K562 (cell line): ENCODE measurements around the gene ABHD8. TPM values are rescaled to one million over a fixed set of nuclear protein-coding genes. Genes with fewer than 3 reads are reported as not detected.
A peak's percentile ranks its signal among the peaks of the same experiment; 100 is the strongest.

Source experiments
- ATF6 ChIP-seq: sonication (generic); formaldehyde crosslinking; IDR thresholded peaks from 2 replicates; pipeline ENCODE4 v1.4.0; 2020; ENCODE audit warnings: mild to moderate bottlenecking, missing genetic modification reagents
- BCL6 ChIP-seq: fragments of 250-450 bp; sonication (Bioruptor Pico); IDR thresholded peaks from 2 replicates; pipeline ENCODE4 v1.4.0; 2020
- CREB1 ChIP-seq, 2 experiments: sonication (generic) in 1 of 2; formaldehyde crosslinking in 1 of 2; IDR thresholded peaks; 2 replicates each; pipeline versions ENCODE4 v1.6.1 to v1.8.0; 2012 to 2022; ENCODE audit warnings: inconsistent platforms in 1 of 2, mild to moderate bottlenecking in 1 of 2, missing genetic modification reagents in 1 of 2, moderate library complexity in 1 of 2
- GABPB1 ChIP-seq: sonication (generic); formaldehyde crosslinking; IDR thresholded peaks from 2 replicates; pipeline ENCODE4 v1.8.0; 2022; ENCODE audit warnings: mild to moderate bottlenecking, missing genetic modification reagents
- HMGN3 ChIP-seq: IDR thresholded peaks from 2 replicates; pipeline ENCODE4 v1.6.1; 2011; ENCODE audit warnings: borderline replicate concordance, low read depth, mild to moderate bottlenecking, mixed read lengths, low read length; ENCODE audit not compliant: insufficient read length; ENCODE audit errors: extremely low read depth
- HNRNPH1 ChIP-seq: fragments of 200-400 bp; formaldehyde crosslinking; optimal IDR thresholded peaks from 2 replicates; pipeline ENCODE3; 2017; ENCODE audit warnings: low read depth, mild to moderate bottlenecking, low read length, moderate library complexity
- KLF13 ChIP-seq: fragments of 450-650 bp; IDR thresholded peaks from 2 replicates; pipeline ENCODE4 v1.6.1; 2016; ENCODE audit warnings: missing genetic modification characterization, low read depth, mild to moderate bottlenecking, missing compliant biosample characterization, moderate library complexity, borderline replicate concordance
- MTF1 ChIP-seq: fragments of 250-450 bp; sonication (Bioruptor Pico); IDR thresholded peaks from 2 replicates; pipeline ENCODE4 v1.9.0; 2021; ENCODE audit warnings: moderate library complexity, mild to moderate bottlenecking, inconsistent platforms, borderline replicate concordance
- MXD1 ChIP-seq: fragments of 250-450 bp; sonication (Bioruptor Pico); IDR thresholded peaks from 2 replicates; pipeline ENCODE4 v1.8.0; 2021; ENCODE audit warnings: borderline replicate concordance, mild to moderate bottlenecking, moderate library complexity; ENCODE audit not compliant: poor library complexity, severe bottlenecking
- NFATC3 ChIP-seq: fragments of 450-650 bp; IDR thresholded peaks from 2 replicates; pipeline ENCODE4 v1.6.1; 2017; ENCODE audit warnings: mild to moderate bottlenecking
- RBFOX2 ChIP-seq: fragments of 200-400 bp; formaldehyde crosslinking; IDR thresholded peaks from 2 replicates; pipeline ENCODE4 v1.6.1; 2017; ENCODE audit warnings: low read depth, mild to moderate bottlenecking, low read length, moderate library complexity
- RBM14 ChIP-seq: fragments of 200-400 bp; formaldehyde crosslinking; IDR thresholded peaks from 2 replicates; pipeline ENCODE4 v1.6.1; 2018; ENCODE audit warnings: low read depth, mild to moderate bottlenecking, low read length, moderate library complexity, borderline replicate concordance; ENCODE audit not compliant: insufficient read depth
- RHOXF2B ChIP-seq: fragments of 250-450 bp; sonication (Bioruptor Pico); conservative IDR thresholded peaks from 2 replicates; pipeline ENCODE4 v1.5.1; 2021
- STAT5A ChIP-seq: IDR thresholded peaks from 2 replicates; pipeline ENCODE4 v1.6.1; 2012; ENCODE audit warnings: low read length, inconsistent platforms, borderline replicate concordance
- TAL1 ChIP-seq: fragments of 450-650 bp; IDR thresholded peaks from 2 replicates; pipeline ENCODE4 v1.6.1; 2016; ENCODE audit warnings: mild to moderate bottlenecking
- TBP ChIP-seq: optimal IDR thresholded peaks from 2 replicates; pipeline ENCODE3; 2011; ENCODE audit warnings: low read depth, low read length, improper control_type of control experiment
- TSC22D4 ChIP-seq: fragments of 450-650 bp; IDR thresholded peaks from 2 replicates; pipeline ENCODE4 v1.6.1; 2016; ENCODE audit warnings: missing genetic modification characterization, missing biosample characterization, control low read depth
- XRCC4 ChIP-seq: IDR thresholded peaks from one replicate; pipeline ENCODE4 v1.6.1; 2011; ENCODE audit not compliant: insufficient read depth, insufficient read length; ENCODE audit errors: extremely low read depth
- YBX1 ChIP-seq: fragments of 450-650 bp; IDR thresholded peaks from 2 replicates; pipeline ENCODE4 v1.7.1; 2016; ENCODE audit warnings: mild to moderate bottlenecking
- ZNF232 ChIP-seq: sonication (generic); formaldehyde crosslinking; IDR thresholded peaks from 2 replicates; pipeline ENCODE4 v1.8.0; 2022; ENCODE audit warnings: mild to moderate bottlenecking, missing genetic modification reagents
- ZNF408 ChIP-seq: fragments of 250-450 bp; sonication (Bioruptor Pico); IDR thresholded peaks from 2 replicates; pipeline ENCODE4 v1.4.0; 2020; ENCODE audit warnings: low read depth, mild to moderate bottlenecking, moderate library complexity
- ZNF507 ChIP-seq: conservative IDR thresholded peaks from 2 replicates; pipeline ENCODE4 v1.6.1; 2017; ENCODE audit warnings: missing genetic modification characterization, missing compliant biosample characterization
- ZZZ3 ChIP-seq: fragments of 450-650 bp; IDR thresholded peaks from 2 replicates; pipeline ENCODE4 v1.6.1; 2016; ENCODE audit warnings: antibody characterized with exemption, mild to moderate bottlenecking, moderate library complexity
- polyA plus RNA-seq, 8 experiments: library from polyadenylated mRNA; depleted of rRNA in 4 of 8; stranded (reverse) in 5 of 8; unstranded in 3 of 8; fragments of >200 nt; fragmentation: Nextera tagmentation in 2 of 8; fragmentation: Illumina TruSeq in 1 of 8; extraction: Ambion mirVana in 2 of 8; extraction: Trizol in 1 of 8; gene quantifications; 2 replicates each; pipeline versions ENCODE4 v1.2.1 to v1.2.3, GENCODE V29; 2011 to 2014; ENCODE audit warnings: inconsistent platforms in 1 of 8, missing spikeins in 1 of 8
- total RNA-seq, 7 experiments: library from RNA; depleted of rRNA in 6 of 7; stranded (reverse); fragments of >200 nt in 6 of 7; fragmentation: Illumina TruSeq in 2 of 7; extraction: Trizol in 2 of 7; gene quantifications; 2 replicates each; pipeline versions ENCODE4 v1.2.1 to v1.2.3, GENCODE V29; 2011 to 2021; ENCODE audit warnings: low replicate concordance in 1 of 7
- TF ChIP-seq, protein P1 (sequence below): fragments of 250-450 bp; sonication (Bioruptor Pico); IDR thresholded peaks from 2 replicates; pipeline ENCODE4 v1.8.0; 2021; ENCODE audit warnings: moderate library complexity, mild to moderate bottlenecking, inconsistent platforms

The ABHD8 gene
- total and polyA plus RNA-seq, 9 of the 15 experiments (the other 6 are each of a cell fraction or from before 2014, with no cell fraction given): 0.04 to 6.6 (median 2.0) TPM; not detected in 1

- no peak for TF ChIP-seq ZNF507
- no peak for TF ChIP-seq MXD1
- TF ChIP-seq MTF1 (CRISPR knock-in tag): no peak
- TF ChIP-seq ATF6 (CRISPR knock-in tag): no peak
- no peak for TF ChIP-seq XRCC4
- TF ChIP-seq ZZZ3: no peak
- TF ChIP-seq HNRNPH1: no peak
- no peak for TF ChIP-seq YBX1
- no peak for TF ChIP-seq TBP
- peak; percentile 89 for TF ChIP-seq CREB1 (IDR thresholded peaks at IDR 0.05)
- peak; percentile 92 for TF ChIP-seq CREB1 (CRISPR knock-in tag; IDR thresholded peaks at IDR 0.05)
- TF ChIP-seq HMGN3: peak; percentile 87
- TF ChIP-seq TSC22D4 (tag): no peak
- 0 out of 2 replicates have a peak, but pooled peaks have one; percentile 12 for TF ChIP-seq TAL1
- TF ChIP-seq STAT5A: peak; percentile 20; the same call in 1 of the 2 replicates
- no peak for TF ChIP-seq BCL6 (CRISPR knock-in tag)
- TF ChIP-seq NFATC3: no peak
- no peak; the same call in 1 of the 2 replicates for TF ChIP-seq KLF13 (tag)
- no peak for TF ChIP-seq ZNF232 (CRISPR knock-in tag)
- TF ChIP-seq, protein P1, sequence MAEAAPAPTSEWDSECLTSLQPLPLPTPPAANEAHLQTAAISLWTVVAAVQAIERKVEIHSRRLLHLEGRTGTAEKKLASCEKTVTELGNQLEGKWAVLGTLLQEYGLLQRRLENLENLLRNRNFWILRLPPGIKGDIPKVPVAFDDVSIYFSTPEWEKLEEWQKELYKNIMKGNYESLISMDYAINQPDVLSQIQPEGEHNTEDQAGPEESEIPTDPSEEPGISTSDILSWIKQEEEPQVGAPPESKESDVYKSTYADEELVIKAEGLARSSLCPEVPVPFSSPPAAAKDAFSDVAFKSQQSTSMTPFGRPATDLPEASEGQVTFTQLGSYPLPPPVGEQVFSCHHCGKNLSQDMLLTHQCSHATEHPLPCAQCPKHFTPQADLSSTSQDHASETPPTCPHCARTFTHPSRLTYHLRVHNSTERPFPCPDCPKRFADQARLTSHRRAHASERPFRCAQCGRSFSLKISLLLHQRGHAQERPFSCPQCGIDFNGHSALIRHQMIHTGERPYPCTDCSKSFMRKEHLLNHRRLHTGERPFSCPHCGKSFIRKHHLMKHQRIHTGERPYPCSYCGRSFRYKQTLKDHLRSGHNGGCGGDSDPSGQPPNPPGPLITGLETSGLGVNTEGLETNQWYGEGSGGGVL (CRISPR knock-in tag): no peak
- TF ChIP-seq ZNF408 (CRISPR knock-in tag): no peak
- 0 out of 2 replicates have a peak, but pooled peaks have one; percentile 39 for TF ChIP-seq RHOXF2B
- peak; percentile 75 for TF ChIP-seq RBFOX2
- TF ChIP-seq GABPB1: peak; percentile 70
- TF ChIP-seq RBM14: no peak
Measured at GRCh38 chr19:17334414-17335409, 31.5 kb upstream of the ABHD8 start, which contains the start of gene ANO8 (continued).
